OCI-LY3 (cell line): Measurements from ENCODE around the gene HGS.

ENCODE experiments used
- H2AFZ ChIP-seq: fragments of 200-600, 300-600 bp; shearing (Covaris generic); 2 replicates; pipeline ENCODE4 v1.6.0; 2014; ENCODE audit warnings: antibody characterized with exemption, low read depth, low read length
- H3K27ac ChIP-seq: fragments of 200-600, 300-600 bp; sonication (generic); 2 replicates; pipeline ENCODE4 v1.5.1; 2014; ENCODE audit warnings: mild to moderate bottlenecking, low read length, moderate library complexity, mixed read lengths
- H3K27me3 ChIP-seq: fragments of 200-600, 300-600 bp; sonication (generic); 2 replicates; pipeline ENCODE4 v1.6.1; 2014; ENCODE audit warnings: low read depth, low read length, mixed read lengths
- H3K36me3 ChIP-seq: fragments of 200-600, 300-600 bp; sonication (generic); replicated peaks from 2 replicates; pipeline ENCODE3; 2014; ENCODE audit warnings: low read depth, low read length, mixed read lengths
- H3K4me1 ChIP-seq: fragments of 300-600, 200-600 bp; sonication (generic); 2 replicates; pipeline ENCODE4 v1.6.1; 2014; ENCODE audit warnings: low read length, mixed read lengths
- H3K4me2 ChIP-seq: fragments of 200-600, 300-600 bp; sonication (generic); 2 replicates; pipeline ENCODE4 v1.6.1; 2014; ENCODE audit warnings: low read length, mixed read lengths
- H3K4me3 ChIP-seq: fragments of 300-600, 200-600 bp; sonication (generic); 2 replicates; pipeline ENCODE4 v1.5.1; 2014; ENCODE audit warnings: antibody characterized with exemption, mild to moderate bottlenecking, low read length, moderate library complexity
- H3K79me2 ChIP-seq: fragments of 300-600, 200-600 bp; shearing (Covaris generic); 2 replicates; pipeline ENCODE4 v1.6.1; 2014; ENCODE audit warnings: mild to moderate bottlenecking, low read length, mixed read lengths
- H3K9ac ChIP-seq: fragments of 300-600, 200-600 bp; shearing (Covaris generic); 2 replicates; pipeline ENCODE4 v1.6.0; 2014; ENCODE audit warnings: mild to moderate bottlenecking, low read length, moderate library complexity
- H3K9me3 ChIP-seq: fragments of 200-600, 300-600 bp; shearing (Covaris generic); 2 replicates; pipeline ENCODE4 v1.6.1; 2014; ENCODE audit warnings: low read length, mixed read lengths; ENCODE audit not compliant: insufficient read depth
- H4K20me1 ChIP-seq: fragments of 200-600, 300-600 bp; sonication (generic); 2 replicates; pipeline ENCODE4 v1.6.1; 2016; ENCODE audit warnings: low read length, mixed read lengths; ENCODE audit not compliant: insufficient read depth
- EZH2phosphoT487 ChIP-seq: fragments of 200-600 bp; shearing (Covaris generic); IDR thresholded peaks from 2 replicates; pipeline ENCODE4 v1.6.1; 2018; ENCODE audit warnings: antibody characterized with exemption, mixed run types, low read depth
- TF ChIP-seq, protein P1 (sequence below): fragments of 200-600, 300-600 bp; sonication (generic); IDR thresholded peaks from 2 replicates; pipeline ENCODE4 v1.5.1; 2014; ENCODE audit warnings: antibody characterized with exemption, low read length, low read depth

Gene HGS

GRCh38 chr17:81706232-81706611 lies 22.4 kb downstream of the HGS start:
- TF ChIP-seq, protein P1, sequence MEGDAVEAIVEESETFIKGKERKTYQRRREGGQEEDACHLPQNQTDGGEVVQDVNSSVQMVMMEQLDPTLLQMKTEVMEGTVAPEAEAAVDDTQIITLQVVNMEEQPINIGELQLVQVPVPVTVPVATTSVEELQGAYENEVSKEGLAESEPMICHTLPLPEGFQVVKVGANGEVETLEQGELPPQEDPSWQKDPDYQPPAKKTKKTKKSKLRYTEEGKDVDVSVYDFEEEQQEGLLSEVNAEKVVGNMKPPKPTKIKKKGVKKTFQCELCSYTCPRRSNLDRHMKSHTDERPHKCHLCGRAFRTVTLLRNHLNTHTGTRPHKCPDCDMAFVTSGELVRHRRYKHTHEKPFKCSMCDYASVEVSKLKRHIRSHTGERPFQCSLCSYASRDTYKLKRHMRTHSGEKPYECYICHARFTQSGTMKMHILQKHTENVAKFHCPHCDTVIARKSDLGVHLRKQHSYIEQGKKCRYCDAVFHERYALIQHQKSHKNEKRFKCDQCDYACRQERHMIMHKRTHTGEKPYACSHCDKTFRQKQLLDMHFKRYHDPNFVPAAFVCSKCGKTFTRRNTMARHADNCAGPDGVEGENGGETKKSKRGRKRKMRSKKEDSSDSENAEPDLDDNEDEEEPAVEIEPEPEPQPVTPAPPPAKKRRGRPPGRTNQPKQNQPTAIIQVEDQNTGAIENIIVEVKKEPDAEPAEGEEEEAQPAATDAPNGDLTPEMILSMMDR, result no peak
- TF ChIP-seq EZH2phosphoT487, result no peak
- Histone ChIP-seq H3K27me3 (no peaks in the 10 kb centered on the region), H3K27ac (no peak overlapping the region), H3K9ac (no peak overlapping the region), H3K36me3 (peaks cover 40% of the 10 kb centered on the region), H3K79me2 (peaks cover 45% of the 10 kb centered on the region), H3K4me1 (peaks cover 24% of the 10 kb centered on the region), H4K20me1 (peaks cover 6% of the 10 kb centered on the region), H3K9me3 (no peaks in the 10 kb centered on the region), H2AFZ (no peak overlapping the region), H3K4me2 (no peak overlapping the region), H3K4me3 (no peak overlapping the region)

GRCh38 chr17:81706757-81707624 lies 23.2 kb downstream of the HGS start:
- H3K9me3 ChIP-seq, result no peaks in the 10 kb centered on the region
- TF ChIP-seq EZH2phosphoT487, result no peak
- TF ChIP-seq, protein P1, result no peak
- no peak overlapping the region for H3K4me2 ChIP-seq
- no peak overlapping the region for H2AFZ ChIP-seq
- peaks cover 38% of the 10 kb centered on the region for H3K79me2 ChIP-seq
- no peaks in the 10 kb centered on the region for H3K27me3 ChIP-seq
- H3K36me3 ChIP-seq, result peaks cover 36% of the 10 kb centered on the region
- peaks cover 19% of the 10 kb centered on the region for H3K4me1 ChIP-seq
- no peaks in the 10 kb centered on the region for H4K20me1 ChIP-seq
- no peak overlapping the region for H3K27ac ChIP-seq
- H3K9ac ChIP-seq, result no peak overlapping the region
- no peak overlapping the region for H3K4me3 ChIP-seq

DNA sequence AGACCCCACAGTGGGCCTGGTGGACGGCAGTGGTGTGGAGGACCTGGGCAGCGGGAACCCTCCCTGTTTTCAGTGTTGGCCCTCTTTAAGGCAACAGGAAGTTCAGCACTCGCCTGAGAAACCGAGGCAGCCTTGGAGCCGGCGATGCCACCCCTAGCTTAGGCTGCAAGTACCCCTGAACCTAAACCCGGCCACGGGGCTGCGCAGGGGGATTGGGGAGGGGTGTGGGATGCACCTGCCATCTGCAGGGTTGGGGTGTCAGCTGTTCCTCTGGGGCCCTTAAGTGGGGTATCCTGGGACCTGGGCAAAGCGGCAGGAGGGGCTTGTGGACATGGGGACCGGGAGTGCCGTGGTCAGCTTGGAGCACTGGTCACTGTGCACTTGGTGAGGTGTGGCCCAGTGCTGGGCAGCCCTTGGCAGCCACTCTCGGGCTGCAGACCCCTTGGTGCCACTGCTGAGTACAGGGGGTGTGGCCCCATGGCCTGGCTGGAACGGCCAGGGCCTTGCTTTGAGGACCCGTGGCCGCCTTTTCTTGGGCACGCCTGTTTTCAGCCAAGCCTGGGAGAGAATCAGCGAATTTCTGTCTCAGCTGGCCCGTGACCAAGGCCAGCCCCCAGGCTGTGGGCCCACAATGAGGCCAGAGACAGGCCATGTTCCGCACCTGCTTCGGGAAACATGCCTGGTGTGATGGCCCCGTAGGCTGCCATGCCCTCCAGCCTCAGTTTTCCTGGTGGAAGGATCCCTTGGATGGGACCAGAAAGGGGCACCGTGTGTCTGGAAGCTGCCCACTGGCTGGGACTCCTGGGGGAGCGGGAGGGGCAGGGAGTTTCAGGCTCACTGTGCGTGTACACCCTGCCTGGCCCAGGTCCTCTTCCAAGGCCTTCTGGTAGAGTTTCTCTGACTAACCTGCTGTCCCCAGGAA lies 24.2 kb downstream of the HGS start:
- H3K27ac ChIP-seq, result no peak overlapping the region
- TF ChIP-seq, protein P1, result no peak
- no peak for TF ChIP-seq EZH2phosphoT487
- no peak overlapping the region for H3K4me2 ChIP-seq
- H3K4me3 ChIP-seq, result no peak overlapping the region
- peaks cover 33% of the 10 kb centered on the region for H3K36me3 ChIP-seq
- H3K9ac ChIP-seq, result no peak overlapping the region
- peaks cover 20% of the 10 kb centered on the region for H3K4me1 ChIP-seq
- H3K79me2 ChIP-seq, result peaks cover 35% of the 10 kb centered on the region
- H3K27me3 ChIP-seq, result no peaks in the 10 kb centered on the region
- H2AFZ ChIP-seq, result no peak overlapping the region
- no peaks in the 10 kb centered on the region for H3K9me3 ChIP-seq
- H4K20me1 ChIP-seq, result peaks cover 2% of the 10 kb centered on the region; the same call in 1 of the 2 replicates

DNA sequence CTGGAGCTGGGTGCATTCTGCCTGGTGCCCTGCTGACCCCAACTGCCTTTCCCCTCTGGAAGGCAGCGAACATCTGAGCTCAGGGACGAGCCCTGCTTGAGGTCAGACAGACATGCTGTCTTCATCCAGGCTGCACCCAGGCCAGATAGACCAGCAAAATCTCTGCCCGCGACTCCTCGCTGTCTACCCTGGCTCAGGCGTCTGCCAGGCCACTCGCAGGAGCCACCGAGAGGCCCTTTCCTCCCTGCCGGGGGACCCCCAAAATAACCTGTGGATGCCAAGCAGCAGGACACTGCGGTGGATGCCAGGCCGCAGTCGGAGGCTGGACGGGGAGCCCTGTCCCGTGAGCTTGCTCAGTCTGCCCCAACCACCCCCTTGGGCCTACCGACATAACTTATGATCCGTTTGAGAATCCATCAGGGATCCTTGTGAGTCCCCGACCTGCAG lies 25.0 kb downstream of the HGS start:
- peaks cover 33% of the 10 kb centered on the region for H3K36me3 ChIP-seq
- peaks cover 35% of the 10 kb centered on the region for H3K79me2 ChIP-seq

More for the DNA sequence above, 25.0 kb downstream of the HGS start:
- Histone ChIP-seq H3K4me2 (no peak overlapping the region), H2AFZ (no peak overlapping the region), H3K27me3 (no peaks in the 10 kb centered on the region), H3K9me3 (no peaks in the 10 kb centered on the region), H3K4me1 (peaks cover 26% of the 10 kb centered on the region), H3K27ac (no peak overlapping the region), H4K20me1 (peaks cover 5% of the 10 kb centered on the region; the same call in 1 of the 2 replicates), H3K9ac (no peak overlapping the region), H3K4me3 (no peak overlapping the region)
- TF ChIP-seq, protein P1, result no peak
- TF ChIP-seq EZH2phosphoT487, result no peak
